Measurements from ENCODE around the gene FHDC1.

FHDC1 gene

DNA sequence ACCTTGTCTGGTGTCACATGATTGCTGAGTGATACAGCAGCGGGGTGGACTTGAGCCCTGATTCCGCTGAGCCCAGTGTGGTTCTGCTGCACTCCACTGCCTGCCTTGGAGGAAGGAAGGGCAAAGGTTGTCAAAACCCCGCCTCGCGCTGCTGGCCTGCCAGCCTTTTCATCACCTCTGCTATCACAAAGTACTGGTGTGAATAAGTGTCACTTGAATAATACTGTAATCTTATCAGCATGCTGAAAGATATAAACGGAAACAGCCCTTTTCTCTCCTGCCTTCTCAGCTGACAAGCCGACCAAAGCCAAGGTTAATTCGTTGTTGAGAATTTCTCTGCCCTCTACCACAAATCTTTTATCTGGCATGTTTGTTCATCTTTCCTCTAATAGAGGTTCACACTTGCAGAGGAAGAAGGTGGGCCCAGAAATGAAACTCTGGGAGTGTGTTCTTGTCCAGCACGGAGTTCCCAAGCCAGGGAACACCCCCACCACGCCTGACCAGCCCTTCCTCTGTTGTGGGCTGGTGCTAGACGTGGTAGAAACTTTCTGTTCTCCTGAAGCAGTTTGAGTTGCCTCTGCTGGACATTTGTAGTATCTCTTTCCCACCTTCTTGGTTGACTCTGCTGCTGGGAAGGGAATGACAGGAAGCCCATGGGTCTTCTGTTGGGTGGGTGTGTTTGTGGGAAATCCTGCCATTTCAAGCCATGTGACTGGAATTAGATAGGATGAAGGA, 21.5 kb downstream of the FHDC1 start:
- DNase-seq (ENCODE audit: low read depth in 2 of 2), result no peak

DNA sequence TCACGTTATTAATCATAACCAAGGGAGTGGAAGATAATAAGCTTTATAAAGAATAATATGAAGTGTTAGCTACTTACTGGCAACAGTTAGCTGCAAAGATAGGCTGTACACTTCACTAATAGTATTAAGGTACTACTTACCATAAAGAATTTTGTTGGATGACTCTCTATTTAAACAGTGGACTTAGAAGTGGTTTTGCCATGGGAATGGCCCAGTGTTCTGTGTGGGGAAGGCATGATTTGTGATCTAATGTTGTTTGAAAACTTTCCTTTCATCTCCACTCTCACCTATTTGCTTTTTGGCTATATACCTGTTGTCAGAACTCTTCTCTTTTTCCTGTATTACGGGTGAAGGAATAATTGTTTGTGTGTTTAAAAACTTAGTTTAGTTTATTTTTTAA, 23.0 kb downstream of the FHDC1 start:
- no peak for DNase-seq (ENCODE audit: low read depth in 2 of 2)

DNA sequence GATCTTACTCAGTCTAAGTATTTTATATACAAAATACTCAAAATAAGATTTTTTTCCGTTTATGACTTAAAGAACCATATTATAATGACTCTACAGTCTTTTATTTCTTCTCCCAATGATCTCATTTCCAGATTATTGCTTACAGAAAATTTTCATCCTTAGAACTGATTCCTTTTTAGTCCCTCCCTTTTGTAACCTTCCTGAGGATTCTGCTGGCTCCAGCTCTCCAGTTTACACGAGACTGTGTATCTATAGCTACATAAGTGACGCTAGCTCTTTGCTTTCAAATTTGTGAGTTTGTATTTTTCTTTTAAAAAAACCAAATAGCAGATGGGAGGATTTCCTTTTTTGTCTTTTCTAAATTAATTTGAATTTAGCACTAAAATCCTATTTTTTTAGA, 24.0 kb downstream of the FHDC1 start:
- no peak for DNase-seq (ENCODE audit: low read depth in 2 of 2)

DNA sequence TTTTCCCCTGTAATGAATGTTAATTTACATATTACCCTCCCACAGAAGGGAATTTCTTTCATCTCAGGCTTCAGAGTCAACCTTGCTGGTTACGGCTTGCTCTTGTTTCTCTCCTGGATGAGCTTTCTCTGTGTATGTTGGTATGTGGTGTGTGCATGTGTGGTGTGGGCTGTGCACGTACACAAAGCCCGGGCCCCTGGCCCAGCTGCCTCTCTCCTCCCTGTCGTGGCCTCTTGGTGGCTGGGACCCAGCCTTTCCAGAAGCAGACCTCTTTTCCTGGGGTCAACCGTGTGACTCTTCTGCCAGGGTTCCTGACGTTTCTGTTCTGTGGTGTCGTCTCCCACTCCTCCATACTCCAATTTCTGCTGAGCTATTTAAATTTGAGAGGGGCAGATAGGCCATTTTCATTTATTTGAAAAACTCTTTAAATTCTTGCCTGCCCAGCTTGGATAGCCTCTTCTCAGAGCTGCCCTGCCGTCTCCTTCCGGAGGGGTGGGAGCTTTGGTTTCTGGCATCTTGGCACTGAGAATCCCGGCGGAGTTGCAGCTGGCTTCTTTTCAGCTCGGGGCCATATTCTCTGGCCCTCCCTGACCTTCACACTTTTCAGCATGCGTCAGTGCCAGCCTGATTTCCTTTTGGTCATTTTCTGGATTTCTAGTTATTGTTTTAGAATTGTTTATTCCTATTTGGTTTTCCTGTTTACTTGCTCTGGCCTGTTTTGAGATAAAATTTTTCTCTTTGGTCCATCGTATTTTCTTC, 25.1 kb downstream of the FHDC1 start:
- no peak for DNase-seq (ENCODE audit: low read depth in 2 of 2)

DNA sequence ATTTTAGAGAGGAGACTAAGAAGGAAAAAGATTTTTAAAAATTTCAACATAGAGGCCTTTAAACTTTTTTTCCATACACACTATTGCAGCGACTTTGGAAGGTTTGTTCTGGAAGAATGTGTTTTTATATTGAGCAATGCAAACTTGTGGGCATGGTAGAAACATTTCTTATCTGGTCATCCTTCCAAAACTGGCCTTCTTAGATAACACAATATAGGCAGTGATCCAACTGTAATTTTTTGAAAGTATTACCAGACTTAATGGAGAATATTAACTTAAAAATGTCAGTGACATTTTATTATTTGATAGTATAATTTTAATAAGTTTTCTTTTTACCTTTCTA, 25.6 kb downstream of the FHDC1 start:
- no peak for DNase-seq (ENCODE audit: low read depth in 2 of 2)

DNA sequence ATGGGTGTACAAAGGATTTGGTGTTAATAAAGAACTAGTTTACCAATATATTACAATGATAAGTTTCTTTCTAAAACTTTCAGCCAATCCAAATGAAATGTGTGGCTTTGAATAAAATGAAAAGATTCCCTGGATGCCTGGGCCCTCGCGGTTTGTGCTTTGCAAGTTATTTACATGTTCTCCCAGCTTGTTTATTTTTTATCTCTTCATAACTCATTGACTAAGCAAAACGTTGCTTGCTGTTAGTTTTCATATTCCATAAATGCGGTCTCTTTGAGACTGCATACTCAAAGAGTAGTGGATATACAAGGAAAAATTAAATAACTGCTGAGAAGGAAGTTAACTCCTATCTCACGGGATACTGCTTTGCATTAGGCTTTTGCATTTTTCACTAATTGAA, 26.0 kb downstream of the FHDC1 start:
- DNase-seq (ENCODE audit: low read depth in 2 of 2), result no peak

DNA sequence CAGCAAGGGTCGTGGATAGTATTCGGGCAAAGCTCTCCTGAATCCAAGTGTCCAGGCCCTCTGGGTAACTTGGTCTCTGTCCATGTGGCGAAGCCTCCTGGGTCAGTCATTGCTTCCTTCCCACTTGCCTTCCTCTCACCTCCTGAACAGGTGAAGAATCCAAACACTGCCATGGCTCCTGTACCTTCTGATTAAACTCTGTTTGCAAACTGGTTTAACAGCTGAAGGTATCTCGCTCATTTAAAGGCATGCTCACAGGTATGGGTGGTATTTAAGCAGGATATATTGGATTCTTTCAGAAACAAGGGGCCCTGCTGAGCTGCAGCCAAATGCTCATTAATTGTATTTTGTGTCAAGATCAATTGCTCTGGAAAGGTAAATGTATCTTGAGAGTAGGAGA, 28.2 kb downstream of the FHDC1 start:
- no peak for DNase-seq (ENCODE audit: low read depth in 2 of 2)

DNA sequence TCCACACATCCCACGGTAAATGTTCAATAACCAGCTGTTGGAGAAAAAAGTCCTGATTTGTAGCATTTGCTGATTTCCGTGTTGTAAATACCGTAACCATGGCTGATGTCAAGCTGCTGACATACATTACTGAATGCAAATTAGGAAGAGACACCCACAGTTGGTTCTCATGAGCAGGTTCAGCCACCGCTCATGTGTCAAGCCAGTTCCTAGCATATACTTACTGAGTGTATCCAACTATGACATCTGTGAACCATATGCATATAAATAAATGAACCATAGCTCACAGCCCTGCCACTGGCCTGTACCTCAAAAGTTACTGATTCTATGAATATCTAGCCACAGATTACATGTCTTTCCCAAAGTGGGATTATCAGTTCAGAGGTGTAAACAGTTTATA, 29.5 kb downstream of the FHDC1 start:
- no peak for DNase-seq (ENCODE audit: low read depth in 2 of 2)

DNA sequence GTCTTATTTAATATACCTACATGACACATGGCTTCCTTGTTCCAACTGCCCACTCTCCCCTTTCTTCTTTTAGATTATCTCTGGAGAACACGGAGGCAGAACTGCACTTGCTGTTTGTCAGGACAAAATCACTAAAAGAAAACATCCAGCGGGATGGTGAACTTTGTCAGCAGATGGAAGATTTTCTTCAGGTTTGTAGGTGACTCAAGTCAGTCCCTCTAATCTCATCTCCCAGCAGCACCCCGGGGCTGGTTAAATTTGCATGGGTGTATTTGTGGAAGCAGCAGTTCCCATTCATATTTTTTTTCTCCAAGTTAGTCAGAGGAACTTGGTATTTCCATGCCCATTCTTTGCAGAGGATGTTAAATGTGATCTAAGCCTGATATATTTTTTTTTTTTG, 31.8 kb downstream of the FHDC1 start:
- DNase-seq (ENCODE audit: low read depth in 2 of 2), result no peak

DNA sequence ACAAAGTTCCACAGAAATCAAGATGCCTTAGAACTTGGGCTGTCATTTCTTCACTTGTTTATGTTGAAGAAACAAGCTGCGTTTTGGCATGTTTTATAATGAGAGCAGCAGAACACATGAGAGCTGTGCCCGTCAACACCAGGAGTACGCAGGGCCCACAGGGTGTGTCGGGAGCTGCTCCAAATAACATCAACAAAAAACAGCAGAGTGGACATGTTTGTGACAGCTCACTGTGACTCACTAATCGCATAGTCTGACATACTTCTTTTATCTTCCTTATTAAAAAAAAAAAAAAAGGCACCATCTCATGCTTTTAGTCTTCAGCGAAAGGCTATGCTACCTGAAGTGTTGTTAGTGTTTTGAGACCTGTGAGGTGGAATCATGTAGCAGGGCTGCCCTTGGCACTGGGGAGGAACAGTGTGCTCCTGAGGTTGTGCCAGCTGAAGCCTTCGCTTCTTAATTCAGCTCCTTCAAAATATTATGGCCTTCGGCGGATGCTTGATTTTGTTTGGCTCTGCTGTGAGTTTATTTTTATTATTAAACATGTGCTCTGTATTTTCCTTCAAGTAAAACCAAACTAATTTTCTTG, 32.8 kb downstream of the FHDC1 start:
- no peak for DNase-seq (ENCODE audit: low read depth in 2 of 2)

DNA sequence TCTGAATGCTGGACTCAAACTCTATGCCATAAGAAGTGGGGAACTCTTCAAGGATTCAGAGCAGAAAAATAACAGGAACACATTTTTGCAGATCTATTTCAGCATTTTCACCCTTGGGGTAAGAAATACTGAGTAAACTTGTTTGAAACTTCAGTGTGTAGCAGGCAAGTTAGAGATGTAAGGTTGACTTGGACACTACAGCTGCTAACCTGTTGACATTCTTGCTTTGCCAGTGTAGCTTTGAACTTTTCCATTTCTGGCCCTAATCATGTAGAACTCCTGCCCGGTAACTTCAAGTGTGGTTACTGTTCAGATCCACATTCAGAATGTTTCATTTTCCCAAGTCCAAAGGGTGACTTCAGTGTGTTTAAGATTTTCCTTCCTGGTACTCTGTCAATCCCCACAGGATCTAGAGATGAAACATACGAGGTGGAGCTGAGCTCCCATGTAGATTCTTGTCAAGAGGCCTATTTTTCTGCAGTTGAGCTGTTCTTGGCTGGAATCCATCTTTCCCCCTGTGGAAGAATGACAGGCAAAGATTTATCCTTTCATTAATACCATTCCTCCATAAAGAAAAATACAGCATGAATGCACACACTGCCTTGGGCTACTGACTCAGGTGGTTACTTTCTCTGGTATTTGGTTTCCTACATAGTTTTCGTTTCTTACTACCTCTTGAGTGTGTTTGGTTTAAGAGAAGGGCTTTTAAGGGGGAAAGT, 34.1 kb downstream of the FHDC1 start:
- DNase-seq (ENCODE audit: low read depth in 2 of 2), result no peak

DNA sequence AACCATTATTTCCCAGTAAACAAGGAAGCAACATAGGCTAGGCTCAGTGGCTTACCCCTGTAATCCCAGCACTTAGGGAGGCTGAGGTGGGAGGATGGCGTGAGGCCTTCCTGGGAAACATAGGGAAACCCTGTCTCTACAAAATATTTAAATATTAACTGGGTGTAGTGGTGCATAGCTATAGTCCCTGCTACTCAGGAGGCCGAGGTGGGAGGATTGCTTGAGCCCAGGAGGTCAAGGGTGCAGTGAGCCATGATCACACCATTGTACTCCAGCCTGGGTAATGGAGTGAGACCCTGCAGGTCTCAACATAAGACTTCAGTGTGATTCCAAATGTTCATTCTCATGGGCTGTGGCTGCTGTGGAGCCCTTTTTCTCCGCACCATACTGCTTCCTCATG, 34.9 kb downstream of the FHDC1 start:
- no peak for DNase-seq (ENCODE audit: low read depth in 2 of 2)

DNA sequence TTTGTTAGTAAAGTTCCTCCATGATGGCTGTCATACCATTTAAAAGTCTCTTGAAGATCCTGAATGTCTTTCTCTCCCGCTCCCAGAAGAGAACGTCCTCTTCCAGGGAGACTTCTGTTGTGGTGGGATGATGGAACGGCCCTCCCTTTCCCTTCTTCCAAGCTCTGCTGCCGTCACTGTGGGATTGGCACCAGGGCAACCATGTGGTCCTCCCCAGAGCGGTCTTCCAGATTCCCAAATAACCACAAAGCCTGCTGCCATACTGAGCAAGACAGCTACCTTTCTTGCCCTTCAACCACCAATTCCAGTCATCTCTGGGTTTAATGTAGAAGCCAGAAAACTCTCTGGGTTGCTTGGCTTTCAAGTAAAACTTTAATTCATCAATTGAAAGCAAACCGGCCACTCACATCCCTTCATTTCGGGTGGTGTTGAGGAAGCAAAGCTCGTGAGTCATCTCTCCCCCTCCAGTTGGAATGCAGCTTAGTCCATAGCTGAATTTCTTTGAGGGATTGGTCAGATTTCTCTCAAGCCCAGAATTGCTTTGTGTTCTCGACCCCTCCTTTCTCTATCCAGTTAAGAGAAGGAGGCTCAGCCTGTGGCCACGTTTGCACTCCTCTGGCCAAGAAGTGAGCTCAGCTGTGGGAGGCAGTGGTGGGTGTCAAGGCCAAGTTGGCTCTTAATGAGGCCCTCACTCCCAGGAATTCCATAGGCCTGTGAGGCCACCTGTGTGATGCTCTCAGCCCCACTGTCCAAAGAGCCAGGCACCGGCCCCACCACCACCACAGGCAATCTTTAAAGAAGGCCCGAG, 36.9 kb downstream of the FHDC1 start:
- no peak for DNase-seq (ENCODE audit: low read depth in 2 of 2)

DNA sequence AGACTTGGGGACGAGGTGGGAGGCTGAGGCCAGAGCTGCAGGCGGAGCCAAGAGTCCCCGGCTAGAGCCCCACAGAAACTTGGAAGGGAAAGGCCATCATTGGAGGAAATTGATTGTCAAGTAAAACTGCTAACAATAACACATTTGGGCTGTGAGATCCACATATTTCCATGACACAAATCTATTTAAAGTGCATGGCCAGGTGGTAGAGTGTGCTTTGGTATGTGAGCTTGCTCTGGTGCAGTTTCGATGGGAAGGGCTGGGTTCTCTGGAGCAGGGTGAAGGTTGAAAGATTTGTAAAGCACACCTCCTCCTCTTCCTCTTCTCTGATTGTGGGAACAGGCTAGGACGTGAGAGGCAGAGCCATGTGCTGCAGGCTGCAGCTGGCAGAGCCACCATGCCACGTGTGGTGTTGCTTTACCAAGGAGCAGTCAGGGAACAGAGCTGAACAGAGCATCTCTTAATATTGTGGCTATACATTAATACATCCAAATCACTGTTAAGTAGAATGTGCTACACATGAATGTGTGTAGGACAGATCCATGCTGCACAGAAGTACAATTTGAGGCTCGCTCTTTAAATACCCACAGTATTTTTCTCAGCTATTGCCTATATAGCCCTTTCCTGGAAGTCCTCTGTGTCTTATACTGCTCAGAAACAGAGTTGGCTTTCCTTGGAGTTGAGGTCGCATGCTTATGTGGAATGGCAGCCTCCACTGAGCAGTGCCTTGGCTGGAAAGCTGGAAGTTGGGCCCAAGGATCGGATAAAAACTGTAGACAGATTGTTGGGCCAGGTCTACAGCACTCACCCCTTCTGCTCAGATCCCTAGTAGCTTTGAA, 37.7 kb downstream of the FHDC1 start:
- DNase-seq (ENCODE audit: low read depth in 2 of 2), result no peak

DNA sequence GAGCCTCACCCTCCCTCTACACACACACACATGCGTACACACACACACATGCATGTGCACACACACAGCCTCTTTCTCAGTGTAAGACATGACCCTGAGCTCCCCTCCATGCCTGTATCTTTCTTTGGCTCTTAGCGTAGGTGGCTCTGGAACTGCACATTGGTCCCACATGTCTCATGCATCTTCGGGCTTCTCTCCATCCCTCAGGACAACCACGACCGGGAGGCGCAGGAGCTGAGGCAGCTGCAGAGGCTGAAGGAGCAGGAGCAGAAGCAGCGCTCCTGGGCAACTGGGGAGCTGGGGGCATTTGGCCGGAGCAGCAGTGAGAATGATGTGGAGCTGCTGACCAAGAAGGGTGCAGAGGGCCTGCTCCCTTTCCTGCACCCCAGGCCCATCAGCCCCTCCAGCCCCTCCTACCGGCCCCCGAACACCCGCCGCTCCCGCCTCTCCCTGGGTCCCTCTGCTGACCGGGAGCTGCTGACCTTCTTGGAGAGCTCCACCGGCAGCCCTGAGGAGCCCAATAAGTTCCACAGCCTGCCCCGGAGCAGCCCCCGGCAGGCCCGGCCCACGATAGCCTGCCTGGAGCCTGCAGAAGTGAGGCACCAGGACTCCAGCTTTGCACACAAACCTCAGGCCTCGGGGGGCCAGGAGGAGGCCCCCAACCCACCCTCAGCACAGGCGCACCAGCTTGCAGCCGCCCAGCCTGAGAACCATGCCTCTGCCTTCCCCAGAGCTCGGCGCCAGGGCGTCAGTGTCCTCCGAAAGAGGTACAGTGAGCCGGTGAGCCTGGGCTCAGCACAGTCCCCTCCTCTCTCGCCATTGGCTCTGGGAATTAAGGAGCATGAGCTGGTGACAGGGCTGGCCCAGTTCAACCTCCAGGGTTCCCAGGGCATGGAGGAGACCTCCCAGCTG, 38.6 kb downstream of the FHDC1 start:
- no peak for DNase-seq (ENCODE audit: low read depth in 2 of 2)

DNA sequence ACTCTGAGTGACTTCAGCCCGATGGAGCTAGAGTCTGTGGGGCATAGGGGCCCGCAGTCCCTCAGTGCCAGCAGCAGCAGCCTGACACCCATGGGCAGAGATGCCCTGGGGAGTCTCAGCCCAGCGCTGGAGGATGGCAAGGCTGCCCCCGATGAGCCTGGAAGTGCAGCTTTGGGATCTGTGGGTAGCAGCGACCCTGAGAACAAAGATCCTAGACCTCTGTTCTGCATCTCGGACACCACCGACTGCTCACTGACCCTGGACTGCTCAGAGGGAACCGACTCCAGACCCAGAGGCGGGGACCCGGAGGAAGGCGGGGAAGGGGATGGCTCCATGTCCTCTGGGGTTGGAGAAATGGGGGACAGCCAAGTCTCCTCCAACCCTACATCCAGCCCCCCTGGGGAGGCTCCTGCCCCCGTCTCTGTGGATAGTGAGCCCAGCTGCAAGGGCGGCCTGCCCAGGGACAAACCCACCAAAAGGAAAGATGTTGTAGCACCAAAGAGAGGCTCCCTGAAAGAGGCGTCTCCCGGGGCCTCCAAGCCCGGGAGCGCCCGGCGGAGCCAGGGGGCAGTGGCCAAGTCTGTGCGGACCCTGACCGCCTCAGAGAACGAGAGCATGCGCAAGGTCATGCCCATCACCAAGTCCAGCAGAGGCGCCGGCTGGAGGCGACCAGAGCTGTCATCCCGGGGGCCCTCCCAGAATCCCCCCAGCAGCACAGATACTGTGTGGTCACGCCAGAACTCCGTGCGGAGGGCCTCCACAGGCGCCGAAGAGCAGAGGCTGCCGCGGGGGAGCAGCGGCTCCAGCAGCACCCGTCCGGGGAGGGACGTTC, 39.5 kb downstream of the FHDC1 start:
- no peak for DNase-seq (ENCODE audit: low read depth in 2 of 2)

DNA sequence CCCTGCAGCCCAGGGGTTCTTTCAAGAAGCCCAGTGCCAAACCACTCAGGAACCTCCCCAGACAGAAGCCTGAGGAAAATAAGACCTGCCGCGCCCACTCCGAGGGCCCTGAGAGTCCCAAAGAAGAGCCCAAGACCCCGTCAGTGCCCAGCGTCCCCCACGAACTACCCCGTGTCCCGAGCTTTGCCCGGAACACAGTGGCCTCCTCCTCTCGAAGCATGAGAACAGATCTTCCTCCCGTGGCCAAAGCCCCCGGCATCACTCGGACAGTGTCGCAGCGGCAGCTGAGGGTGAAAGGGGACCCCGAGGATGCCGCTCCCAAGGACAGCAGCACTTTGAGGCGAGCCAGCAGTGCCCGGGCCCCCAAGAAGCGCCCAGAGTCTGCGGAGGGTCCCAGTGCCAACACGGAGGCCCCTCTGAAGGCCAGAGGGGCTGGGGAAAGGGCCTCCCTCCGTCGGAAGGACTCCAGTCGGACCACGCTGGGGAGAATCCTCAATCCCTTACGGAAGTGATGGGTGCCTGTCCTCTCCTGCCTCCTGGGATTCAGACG, 40.2 kb downstream of the FHDC1 start:
- no peak for DNase-seq (ENCODE audit: low read depth in 2 of 2)

DNA sequence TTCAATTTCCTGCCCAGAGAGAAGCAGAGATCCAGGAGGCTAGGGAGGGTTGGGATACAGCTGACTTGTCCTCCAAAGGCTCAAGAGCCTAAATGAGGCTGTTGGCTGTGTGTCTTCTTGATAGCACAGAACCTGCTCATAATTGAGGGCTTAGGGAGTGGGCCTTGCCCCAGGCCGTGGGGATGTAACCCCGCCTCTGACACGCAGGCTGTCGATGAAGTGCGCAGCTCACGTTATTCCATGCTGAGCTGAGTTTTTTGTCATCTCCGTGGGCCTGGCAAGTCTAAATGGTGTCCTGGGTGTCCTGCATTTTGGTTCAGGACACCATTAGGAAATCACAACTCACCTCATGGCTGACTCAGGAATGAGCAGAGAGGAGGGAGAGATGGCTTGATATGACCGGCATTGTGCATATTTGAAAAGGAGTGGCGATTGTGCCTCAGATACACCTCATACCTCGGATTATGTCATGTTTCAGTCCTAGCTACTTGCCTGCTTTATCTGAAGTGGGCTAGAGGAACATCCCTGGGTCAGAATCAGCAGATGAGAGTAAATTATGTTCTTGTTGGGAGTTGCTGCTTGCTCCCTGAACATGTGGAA, 43.7 kb downstream of the FHDC1 start:
- DNase-seq (ENCODE audit: low read depth in 2 of 2), result no peak
